Measurements from ENCODE around the gene RNPEPL1. TPM values are rescaled to one million over a fixed set of nuclear protein-coding genes. Genes with fewer than 3 reads are reported as not detected.

RNPEPL1 gene
- total RNA-seq, 4 donors from 2014 or later, result 57.3 to 135 (median 70.2) TPM

GRCh38 chr2:240573516-240574385 is 5.5 kb downstream of the RNPEPL1 start:
- DNase-seq (ENCODE audit: extremely low spot score), result no peak
- H3K27ac ChIP-seq (replicated peaks in 1 of 4), result no peak overlapping the region
- no peak overlapping the region for H3K4me3 ChIP-seq
- no peak for TF ChIP-seq POLR2A (IDR thresholded peaks at IDR 0.05; ENCODE audit: low read depth)
- no peak for TF ChIP-seq POLR2AphosphoS5 (IDR thresholded peaks at IDR 0.05)
- no peak for TF ChIP-seq EP300 (IDR thresholded peaks at IDR 0.05)
- no peak for TF ChIP-seq CTCF (IDR thresholded peaks at IDR 0.05)
- peaks cover 27 to 46% (median 37%) of the 10 kb centered on the region in 4 donors for H3K4me1 ChIP-seq
- H3K9me3 ChIP-seq, result no peaks in the 10 kb centered on the region
- 86% methylated on average over 20 of the region's 37 CpGs for WGBS
- peaks cover 39 to 72% (median 69%) of the 10 kb centered on the region in 4 donors for H3K36me3 ChIP-seq
- intact Hi-C loops (cut with DNase I), result no loop called here
- no peaks in the 10 kb centered on the region for H3K27me3 ChIP-seq

GRCh38 chr2:240574386-240575100 is 6.3 kb downstream of the RNPEPL1 start:
- no peak overlapping the region for H3K27ac ChIP-seq (replicated peaks in 1 of 4)
- no peaks in the 10 kb centered on the region for H3K27me3 ChIP-seq
- no peaks in the 10 kb centered on the region for H3K9me3 ChIP-seq
- TF ChIP-seq POLR2AphosphoS5 (IDR thresholded peaks at IDR 0.05) (no peak), POLR2A (IDR thresholded peaks at IDR 0.05; ENCODE audit: low read depth) (no peak), CTCF (IDR thresholded peaks at IDR 0.05) (no peak), EP300 (IDR thresholded peaks at IDR 0.05) (no peak)
- H3K36me3 ChIP-seq, result peaks cover 39 to 80% (median 71%) of the 10 kb centered on the region in 4 donors
- WGBS, result 89% methylated on average over 21 of the region's 21 CpGs
- peaks cover 27 to 47% (median 37%) of the 10 kb centered on the region in 4 donors for H3K4me1 ChIP-seq
- intact Hi-C loops (cut with DNase I), result no loop called here
- no peak for DNase-seq (ENCODE audit: extremely low spot score)
- H3K4me3 ChIP-seq, result no peak overlapping the region

DNA sequence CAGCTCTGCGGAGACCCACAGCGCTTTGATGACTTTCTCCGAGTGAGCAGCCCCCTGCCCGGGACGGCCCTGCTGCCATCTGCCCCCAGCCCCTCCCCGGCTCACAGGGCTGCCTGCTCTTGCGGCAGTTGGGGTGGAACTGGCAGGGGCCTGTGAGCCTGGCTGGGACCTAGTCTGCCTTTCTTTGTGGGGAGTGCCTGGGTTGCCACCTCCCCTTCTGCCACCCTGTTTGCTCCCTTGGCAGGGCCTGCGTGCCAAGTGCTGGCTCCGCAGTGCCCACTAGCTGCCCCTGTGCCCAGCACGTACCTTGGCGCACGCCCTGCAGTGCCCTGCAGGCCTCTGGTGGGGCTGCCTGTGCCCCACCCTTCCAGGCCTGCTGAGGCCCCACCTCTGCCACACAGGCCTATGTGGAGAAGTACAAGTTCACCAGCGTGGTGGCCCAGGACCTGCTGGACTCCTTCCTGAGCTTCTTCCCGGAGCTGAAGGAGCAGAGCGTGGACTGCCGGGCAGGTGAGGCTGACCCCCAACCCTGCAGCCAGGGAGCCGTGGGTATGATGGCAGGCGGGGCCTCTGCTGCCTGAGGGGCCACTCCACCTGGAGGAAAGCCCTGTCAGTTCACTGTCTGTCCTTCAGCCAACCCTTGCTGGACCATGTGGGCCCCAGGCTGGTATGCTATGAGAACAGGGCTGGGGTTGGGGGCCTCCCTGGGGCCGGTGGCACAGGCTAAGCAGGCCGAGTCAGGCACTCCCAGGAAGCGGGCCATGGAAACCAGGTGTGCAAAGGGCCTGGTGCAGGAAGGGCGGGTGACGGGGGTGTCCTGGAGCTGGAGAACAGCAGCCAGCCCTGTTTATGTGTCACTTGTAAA is 7.0 kb downstream of the RNPEPL1 start:
- TF ChIP-seq CTCF (IDR thresholded peaks at IDR 0.05) (no peak), POLR2A (IDR thresholded peaks at IDR 0.05; ENCODE audit: low read depth) (no peak), EP300 (IDR thresholded peaks at IDR 0.05) (no peak), POLR2AphosphoS5 (IDR thresholded peaks at IDR 0.05) (no peak)
- intact Hi-C loops (cut with DNase I), result no loop called here
- DNase-seq (ENCODE audit: extremely low spot score), result no peak
- H3K27me3 ChIP-seq, result no peaks in the 10 kb centered on the region
- H3K4me3 ChIP-seq, result no peak overlapping the region
- WGBS, result 77% methylated on average over 6 of the region's 23 CpGs
- H3K36me3 ChIP-seq, result peaks cover 39 to 80% (median 71%) of the 10 kb centered on the region in 4 donors
- H3K27ac ChIP-seq (replicated peaks in 1 of 4), result no peak overlapping the region
- H3K4me1 ChIP-seq, result peaks cover 23 to 47% (median 35%) of the 10 kb centered on the region in 4 donors
- no peaks in the 10 kb centered on the region for H3K9me3 ChIP-seq

DNA sequence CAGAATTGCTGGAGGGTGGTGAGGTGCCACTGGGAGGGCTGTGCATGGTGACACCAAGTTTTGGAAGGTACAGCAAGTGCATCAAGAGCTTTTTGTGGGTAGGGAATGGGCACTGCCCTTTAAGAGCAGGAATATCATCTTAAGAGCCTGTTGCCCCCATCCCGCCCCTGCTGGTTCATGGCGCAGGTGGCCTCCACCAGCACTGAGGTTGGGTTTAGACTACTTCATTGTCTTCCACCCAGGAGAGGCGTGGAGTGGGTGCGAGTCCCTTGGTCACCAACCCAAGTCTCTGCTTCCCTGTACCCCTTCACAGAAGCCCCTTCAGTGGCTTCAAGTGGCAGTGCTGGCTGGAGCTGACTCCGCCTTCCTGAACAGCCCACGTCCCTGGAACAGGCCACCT is 7.8 kb downstream of the RNPEPL1 start:
- H3K36me3 ChIP-seq, result peaks cover 39 to 80% (median 68%) of the 10 kb centered on the region in 4 donors
- H3K4me3 ChIP-seq, result no peak overlapping the region
- no peaks in the 10 kb centered on the region for H3K27me3 ChIP-seq
- H3K27ac ChIP-seq (replicated peaks in 1 of 4), result no peak overlapping the region
- no peaks in the 10 kb centered on the region for H3K9me3 ChIP-seq
- H3K4me1 ChIP-seq, result peaks cover 16 to 45% (median 30%) of the 10 kb centered on the region in 4 donors
- 65% methylated on average over 4 of the region's 6 CpGs for WGBS
- intact Hi-C loops (cut with DNase I), result no loop called here
- no peak for TF ChIP-seq CTCF (IDR thresholded peaks at IDR 0.05)
- TF ChIP-seq EP300 (IDR thresholded peaks at IDR 0.05), result no peak
- TF ChIP-seq POLR2A (IDR thresholded peaks at IDR 0.05; ENCODE audit: low read depth), result no peak
- no peak for TF ChIP-seq POLR2AphosphoS5 (IDR thresholded peaks at IDR 0.05)
- no peak for DNase-seq (ENCODE audit: extremely low spot score)
